DMS79 treated with DMSO at 0.1 percent for 48 hours (cell line): ENCODE data around the gene CLDN3.
"Not testable (repeated sequence)": the region's sequence is repeated elsewhere in the genome, so short reads cannot be mapped to it uniquely, and the experiment has no call there.

Experiments used
- DNase-seq: peaks from one replicate; lab custom pipeline; 2025; lab: John Stamatoyannopoulos, UW

Gene CLDN3

DNA sequence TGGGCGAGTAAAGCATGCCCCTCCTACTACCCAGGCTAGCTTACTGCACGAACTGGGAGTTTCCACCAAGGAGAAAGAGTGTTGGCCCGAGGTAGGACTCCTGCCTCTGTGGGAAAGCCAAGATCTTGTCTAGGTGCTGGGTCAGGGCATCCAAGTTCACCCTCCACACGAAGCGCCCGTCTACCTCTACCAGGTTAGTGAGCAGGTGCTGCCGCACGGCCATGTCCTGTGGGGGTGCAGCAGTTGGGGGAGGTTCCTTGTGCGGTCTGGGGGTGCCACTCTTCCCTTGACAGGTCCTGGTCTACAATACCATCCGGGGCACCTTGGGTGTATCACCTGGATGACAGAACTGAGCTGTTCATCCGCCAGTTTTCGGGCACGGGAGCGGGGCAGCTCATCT lies 33.2 kb downstream of the CLDN3 start:
- DNase-seq = no peak

GRCh38 chr7:73735528-73735905 lies 34.6 kb downstream of the CLDN3 start:
- no peak for DNase-seq

- peak; percentile 50 for DNase-seq
Observed at GRCh38 chr7:73734619-73735527, 35.2 kb downstream of the CLDN3 start.

DNA sequence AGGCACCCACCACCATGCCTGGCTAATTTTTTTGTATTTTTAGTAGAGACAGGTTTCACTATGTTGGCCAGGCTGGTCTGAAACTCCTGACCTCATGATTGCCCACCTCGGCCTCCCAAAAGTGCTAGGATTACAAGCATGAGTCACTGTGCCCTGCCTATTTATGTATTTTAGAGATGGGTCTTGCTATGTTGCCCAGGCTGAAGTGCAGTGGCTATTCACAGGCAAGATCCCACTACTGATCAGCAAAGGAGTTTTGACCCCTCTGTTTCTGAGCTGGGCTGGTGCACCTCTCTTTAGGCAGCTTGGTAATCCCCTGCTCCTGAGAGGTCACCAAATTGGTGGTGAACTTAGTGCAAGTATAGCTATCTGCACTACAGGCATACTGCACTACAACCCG lies 37.7 kb downstream of the CLDN3 start:
- no peak for DNase-seq

- no peak for DNase-seq
Observed at GRCh38 chr7:73730485-73730884, 39.6 kb downstream of the CLDN3 start.

DNA sequence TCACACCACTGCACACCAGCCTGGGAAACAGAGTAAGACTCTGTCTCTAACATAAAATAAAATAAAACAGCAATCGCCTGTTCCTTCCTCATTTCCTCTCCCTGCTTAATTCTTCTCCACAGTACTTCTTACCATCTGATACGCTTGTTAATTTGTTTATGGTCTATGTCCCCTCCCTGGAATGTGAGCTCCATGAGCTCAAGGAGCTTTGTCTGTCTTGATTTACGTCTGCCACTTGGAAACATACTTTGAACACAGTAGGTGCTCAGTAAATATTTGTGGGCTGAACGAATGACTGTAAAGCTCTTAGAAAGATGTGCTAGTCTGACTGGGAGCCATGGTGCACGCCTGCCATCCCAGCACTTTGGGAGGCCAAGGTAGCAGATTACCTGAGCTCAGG lies 41.5 kb downstream of the CLDN3 start:
- no peak for DNase-seq

GRCh38 chr7:73727952-73728351 lies 42.1 kb downstream of the CLDN3 start:
- DNase-seq = no peak

GRCh38 chr7:73726083-73726466 lies 44.0 kb downstream of the CLDN3 start:
- no peak for DNase-seq

DNA sequence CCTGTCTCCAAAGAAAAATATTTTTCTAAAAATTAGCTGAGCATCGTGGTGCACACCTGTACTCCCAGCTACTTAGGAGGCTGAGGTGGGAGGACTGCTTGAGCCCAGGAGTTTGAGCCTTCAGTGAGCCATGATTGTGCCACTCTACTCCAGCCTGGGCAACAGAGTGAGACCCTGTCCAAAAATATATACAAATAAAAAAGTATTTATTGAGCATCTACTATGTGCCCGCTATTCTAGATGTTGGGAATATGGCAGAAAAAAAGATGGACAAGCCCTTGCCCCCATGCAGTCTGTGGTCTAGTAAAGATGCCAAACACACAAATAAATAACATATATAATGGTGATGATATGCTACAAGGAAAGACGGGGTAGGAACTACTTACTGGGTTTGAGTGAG lies 46.3 kb downstream of the CLDN3 start:
- DNase-seq = no peak

GRCh38 chr7:73722785-73723184 lies 47.3 kb downstream of the CLDN3 start:
- no peak for DNase-seq

- not testable (repeated sequence) for DNase-seq
Observed at GRCh38 chr7:73722182-73722581, 47.9 kb downstream of the CLDN3 start.

DNA sequence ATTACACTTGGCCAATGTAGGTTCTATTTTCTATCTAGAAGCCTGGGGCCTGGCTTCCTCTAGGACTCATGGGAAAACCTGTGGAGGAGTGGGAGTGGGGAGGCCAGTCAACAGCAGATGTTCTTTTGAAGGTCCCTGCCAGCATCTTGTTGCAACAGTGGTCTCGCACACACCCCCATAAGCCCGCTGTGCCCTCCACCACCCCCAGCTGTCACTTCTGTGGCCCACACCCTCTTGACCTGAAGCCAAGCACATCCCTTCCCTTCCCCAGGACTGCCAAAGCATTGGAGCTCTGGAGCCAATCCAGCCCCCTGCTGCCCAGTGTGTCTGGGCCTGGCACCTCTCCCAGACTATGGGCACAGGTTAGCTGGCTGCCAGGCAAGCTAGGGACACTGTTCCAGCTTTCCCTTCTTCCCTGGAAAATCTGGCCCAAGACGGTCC lies 48.7 kb downstream of the CLDN3 start:
- DNase-seq = peak; percentile 81

GRCh38 chr7:73720443-73720842 lies 49.6 kb downstream of the CLDN3 start:
- DNase-seq = not testable (repeated sequence)

DNA sequence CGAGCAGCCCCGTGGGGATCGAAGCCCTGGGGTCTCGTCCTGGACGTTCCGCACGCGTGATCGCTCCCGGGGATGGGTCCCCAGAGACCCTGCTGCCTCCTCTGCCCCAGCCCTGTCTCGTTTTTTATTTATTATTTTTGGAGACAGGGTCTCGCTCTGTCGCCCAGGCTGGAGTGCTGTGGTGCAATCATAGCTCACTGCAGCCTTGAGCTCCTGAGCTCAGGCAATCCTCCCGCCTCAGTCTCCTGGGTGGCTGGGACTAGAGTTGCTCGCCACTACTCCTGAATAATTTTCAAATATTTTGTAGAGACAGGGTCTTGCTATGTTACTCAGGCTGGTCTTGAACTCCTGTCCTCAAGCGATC lies 50.3 kb downstream of the CLDN3 start:
- no peak for DNase-seq
